GM18502 (cell line): ENCODE data around the gene EEF1AKMT3.

Experiments used
- ATAC-seq: cut with Tn5 transposase; IDR thresholded peaks from one replicate; pipeline ENCODE4 v1.9.1; 2021; ENCODE audit warnings: mild to moderate bottlenecking; ENCODE audit not compliant: unreplicated experiment, poor library complexity

The EEF1AKMT3 gene

DNA sequence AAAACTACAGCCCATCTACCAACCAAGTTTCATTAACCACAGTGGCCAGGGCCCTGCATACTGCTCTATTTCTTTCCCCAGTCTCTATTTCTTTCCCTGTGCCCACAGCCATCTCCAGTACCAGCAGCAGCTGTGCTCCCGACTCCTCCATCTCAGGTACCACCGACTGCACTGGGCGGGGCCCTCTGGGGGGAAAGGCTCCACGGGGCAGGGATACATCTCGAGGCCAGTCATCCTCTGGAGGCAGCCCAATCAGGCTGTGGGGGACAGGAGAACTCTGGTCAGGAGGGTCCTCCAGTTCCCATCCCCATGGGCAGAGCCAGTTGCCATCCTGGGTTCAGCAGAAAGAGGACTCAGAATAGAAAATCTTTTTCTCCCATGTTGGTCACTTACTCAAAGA is 23.4 kb upstream of the EEF1AKMT3 start:
- no peak for ATAC-seq

DNA sequence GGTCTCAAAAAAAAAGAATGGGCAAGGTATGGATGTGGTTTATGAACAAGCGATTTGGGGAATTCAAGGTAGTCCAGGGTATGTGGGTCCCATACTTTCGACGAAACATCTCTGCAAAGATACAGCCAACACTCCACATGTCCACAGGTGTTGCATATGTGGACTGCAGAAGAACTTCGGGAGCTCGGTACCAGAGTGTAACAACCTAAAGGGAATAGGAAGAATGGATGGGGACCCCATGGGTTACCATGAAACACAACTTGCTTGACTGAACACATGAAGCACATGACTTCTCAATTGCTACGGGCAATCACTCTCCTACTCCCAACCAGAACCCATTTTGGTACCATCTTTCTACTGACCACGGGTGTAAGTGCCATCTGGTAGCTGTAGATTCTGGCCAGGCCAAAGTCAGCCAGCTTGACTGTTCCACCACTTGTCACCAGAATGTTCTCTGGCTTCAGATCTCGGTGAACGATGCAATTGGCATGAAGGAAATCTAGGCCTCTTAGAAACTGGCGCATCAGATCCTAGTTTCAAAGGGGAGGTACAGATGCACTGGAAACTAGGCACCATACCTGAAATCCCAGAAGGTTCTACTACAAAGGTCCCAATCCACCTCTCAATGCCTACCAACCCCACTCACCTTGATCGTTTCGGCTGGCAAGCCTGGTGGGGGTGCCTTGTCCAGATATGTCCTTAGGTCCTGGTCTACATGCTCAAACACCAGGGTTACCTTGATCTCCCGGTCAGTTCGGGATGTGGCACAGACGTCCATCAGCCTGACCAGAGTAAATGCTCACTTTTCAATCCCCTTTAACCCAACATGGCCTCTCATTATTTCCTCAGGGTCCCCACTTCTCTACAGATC is 21.6 kb upstream of the EEF1AKMT3 start:
- no peak for ATAC-seq

DNA sequence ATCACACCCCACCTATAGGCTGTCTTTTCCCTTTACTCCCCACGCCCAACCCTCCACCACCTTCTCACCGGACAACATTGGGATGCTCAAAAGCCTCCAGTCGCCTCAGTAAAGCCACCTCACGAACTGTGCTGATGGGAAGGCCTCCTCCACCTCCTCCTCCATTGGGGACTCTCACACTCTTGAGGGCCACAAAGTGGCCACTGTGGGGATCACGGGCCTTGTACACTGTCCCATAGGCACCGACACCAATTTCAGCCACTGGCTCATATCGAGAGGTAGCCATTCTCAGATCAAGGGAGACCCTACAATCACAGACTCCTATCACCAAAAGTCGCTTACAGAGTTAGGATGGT is 21.0 kb upstream of the EEF1AKMT3 start:
- ATAC-seq, result no peak

DNA sequence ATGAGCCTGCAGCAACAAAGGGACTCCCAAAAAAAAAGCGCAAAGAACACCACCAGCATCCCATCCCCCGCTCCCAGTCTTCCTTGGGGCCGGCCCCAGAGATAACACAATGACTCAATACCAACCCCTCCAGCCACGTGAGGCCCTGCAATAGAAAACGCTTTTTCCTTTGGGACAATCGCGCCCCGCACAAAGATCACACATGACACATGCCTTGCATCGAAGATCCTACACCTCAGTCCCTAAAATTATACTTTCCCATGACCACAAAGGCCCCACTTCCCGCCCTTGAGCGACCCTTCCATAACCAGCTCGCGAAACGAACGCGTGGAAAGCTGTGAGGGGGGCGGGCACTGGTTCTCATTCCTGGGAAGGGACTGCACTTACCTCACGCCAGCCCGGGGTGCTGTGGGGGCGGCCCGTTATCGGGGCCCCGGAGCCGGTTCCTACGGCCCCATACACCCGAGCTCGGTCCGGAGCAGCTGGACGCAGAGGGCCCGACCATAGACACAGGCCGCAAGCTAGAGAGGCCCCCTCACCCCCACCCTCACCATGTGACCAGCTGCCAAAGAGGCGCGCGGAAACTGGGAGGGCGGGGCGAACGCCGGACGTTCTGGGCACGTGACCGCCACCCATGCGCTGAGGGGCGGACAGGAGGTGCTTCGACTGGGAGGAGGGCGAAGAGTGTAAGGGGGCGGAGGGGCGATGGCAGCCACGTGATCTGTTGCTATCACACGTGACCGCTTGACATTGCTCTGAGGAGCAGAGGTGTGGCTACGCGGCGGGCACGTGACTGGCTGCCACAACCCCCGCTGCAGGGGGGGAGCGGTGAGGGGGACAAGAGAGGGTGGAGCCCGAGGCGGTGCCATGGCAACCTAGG is 20.4 kb upstream of the EEF1AKMT3 start, which contains the start of gene CDK4:
TSS of gene CDK4 (minus strand) at position 523 of the 880 bp plus-strand sequence. CDS start 593 bp downstream, outside the sequence.
- ATAC-seq, result peak; percentile 67

DNA sequence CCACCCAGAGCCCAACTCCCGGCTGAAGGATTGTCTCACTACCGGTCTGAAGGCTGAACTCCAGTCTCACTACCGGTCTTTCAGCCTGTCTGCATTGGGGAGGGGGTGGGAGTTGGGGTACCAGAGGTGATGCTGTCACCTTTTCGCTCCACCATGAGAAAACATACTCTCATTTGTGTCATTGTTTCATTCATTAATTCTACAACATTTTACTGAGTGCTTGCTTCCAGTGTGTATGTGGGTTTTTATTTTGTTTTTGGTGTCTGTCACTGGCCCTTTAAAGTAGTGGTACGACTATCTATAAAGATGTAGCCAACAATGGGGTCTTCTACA is 19.8 kb upstream of the EEF1AKMT3 start:
- ATAC-seq, result no peak

DNA sequence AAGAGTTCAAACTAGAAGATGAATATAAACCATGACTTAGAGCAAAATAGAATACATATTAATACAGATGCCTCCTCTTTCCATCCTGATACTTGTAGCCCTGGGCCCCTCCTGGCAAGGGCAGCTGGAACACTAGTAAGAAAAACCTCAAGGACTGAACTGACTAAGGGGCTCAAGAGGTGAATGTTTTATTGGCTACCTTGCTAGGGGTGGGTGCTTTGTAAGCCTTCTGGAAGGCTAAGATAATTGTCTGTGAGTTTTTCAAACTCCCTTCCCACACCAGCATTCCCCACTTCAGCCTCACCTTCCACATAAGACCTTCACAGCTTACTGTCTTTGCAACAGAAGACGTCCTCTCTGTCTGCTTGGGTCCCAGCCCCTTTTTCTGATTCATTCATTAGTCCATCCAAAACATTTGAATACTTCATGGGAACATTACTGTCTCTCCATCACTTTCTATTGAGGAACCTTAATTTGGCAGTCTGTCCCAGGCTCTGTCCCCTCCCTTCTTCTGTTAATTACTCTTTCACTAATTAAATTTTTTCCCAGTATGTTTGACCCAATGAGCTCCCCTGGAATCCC is 18.6 kb upstream of the EEF1AKMT3 start:
- no peak for ATAC-seq

DNA sequence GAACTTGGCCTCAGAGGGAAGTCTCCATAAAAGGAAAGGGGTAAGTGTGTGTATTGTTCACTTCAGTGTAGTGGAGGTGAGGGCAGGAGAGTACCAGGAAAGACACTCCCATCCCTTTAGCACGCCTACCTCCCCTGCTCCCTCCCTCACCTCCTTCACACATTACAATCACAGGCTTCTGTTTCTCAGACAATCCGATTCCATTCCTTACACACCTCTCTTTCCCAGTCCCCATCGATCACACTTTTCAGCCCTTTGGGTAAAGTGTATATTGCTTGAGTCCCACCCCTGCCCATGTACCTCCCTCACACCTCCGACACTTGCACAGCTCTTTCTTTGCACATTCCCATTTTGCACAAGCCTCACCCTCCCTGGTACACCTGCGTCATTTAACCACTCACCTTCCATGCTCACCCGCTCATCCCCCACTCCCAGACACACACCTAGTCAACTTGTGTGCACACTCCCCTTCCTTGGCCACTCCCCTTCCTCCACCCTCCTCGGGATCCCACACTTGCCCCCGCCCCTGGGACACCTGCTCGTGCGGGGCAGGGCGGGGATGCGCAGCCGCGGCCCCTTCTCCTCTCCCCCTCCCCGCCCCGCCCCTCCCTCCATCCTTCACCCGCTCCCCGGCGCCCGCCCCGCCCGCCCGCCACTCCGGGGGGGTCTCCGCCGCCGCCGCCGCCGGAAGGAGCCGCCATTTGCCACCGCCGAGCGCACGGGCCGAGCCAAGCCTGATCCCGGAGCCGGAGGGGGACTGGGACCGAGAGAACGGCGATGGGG is 17.8 kb upstream of the EEF1AKMT3 start, which contains the start of gene MARCHF9:
TSS of gene MARCHF9 (plus strand) at position 693 of the 783 bp plus-strand sequence. CDS start 426 bp downstream, outside the sequence.
- ATAC-seq, result peak; percentile 45

DNA sequence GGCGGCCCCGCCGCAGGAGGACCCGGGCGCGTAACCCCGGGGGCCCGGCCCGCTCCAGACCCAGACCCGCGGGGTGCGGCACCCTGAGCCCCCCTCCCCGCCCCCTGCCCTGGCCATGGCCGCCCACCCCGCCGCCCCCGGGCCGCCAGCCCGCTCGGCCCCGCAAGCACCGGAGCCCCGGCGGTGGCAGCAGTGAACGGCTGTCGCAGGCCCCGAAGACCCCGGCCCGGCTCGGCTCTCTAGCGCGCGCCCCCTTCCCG is 17.3 kb upstream of the EEF1AKMT3 start:
- no peak for ATAC-seq

DNA sequence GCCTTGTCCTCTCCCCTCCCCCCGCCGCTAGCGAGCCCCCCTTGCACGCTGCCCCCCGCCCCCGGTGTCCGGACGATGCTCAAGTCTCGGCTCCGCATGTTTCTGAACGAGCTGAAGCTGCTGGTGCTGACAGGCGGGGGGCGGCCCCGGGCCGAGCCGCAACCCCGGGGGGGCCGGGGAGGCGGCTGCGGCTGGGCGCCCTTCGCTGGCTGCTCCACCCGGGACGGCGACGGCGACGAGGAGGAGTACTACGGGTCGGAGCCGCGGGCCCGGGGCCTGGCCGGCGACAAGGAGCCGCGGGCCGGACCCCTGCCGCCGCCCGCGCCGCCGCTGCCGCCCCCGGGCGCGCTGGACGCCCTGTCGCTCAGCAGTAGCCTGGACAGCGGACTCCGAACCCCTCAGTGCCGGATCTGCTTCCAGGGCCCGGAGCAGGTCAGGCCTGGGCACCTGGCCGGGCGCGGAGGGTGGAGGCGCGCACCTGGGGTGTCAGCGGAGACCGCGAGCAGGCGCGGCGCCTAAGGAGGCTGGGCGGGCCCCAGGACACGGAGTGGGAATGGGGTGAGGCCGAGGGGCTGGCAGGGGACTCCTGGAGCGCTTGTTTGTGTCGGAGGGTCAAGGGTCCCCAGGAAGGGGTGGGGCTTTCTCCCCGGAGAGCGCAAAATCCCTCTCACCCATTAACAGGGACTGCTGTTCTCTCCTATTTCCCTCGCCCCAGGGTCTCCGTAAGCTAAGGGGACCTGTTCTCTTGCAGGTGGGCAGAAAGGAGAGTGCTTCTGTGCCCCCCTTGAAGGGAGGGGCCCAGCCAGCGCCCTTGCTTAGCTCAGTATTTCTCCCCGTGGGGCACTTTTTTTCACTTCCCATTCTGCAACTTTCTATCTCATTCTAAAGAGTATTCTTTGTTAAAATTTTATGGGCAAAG is 16.7 kb upstream of the EEF1AKMT3 start:
- ATAC-seq, result no peak

DNA sequence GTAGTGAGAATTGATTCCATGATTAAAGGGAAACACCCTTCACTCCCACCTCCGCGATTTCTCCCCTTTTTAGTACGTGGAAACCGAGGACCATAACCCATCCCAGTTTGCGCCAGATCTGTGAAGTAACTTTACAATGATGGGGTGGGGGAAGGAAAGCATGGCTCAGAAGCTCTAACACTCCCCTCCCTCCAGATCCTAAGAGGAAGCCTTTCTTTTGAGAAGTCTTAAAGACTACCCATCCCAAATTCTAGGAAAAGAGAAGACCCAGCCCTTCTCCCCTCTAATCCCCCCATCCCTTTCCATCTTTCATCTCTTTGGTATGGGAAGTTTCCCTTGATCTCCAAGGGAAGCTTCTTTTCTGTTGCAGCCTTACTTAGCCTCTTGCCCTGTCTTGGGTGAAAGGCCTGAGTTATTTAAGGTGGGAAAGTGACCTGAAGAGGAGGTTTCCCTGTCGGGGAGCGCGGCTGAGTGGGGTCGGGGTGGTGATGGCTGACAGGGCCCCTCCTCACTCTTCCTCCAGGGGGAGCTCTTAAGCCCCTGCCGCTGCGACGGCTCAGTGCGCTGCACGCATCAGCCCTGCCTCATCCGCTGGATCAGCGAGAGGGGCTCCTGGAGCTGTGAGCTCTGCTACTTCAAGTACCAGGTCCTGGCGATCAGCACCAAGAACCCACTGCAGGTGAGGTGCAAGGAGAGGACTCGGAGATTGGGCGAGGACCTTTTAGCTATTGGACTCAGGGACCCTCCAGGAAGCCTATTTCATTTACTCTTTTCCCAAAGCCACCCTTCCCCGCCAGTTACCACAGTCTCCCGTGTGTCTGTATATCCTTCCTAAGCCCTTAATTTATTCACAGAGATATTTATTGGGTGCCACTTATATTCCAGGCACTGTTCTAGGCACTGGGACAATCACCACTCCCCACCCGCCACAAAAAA is 15.7 kb upstream of the EEF1AKMT3 start:
- ATAC-seq, result peak; percentile 27

DNA sequence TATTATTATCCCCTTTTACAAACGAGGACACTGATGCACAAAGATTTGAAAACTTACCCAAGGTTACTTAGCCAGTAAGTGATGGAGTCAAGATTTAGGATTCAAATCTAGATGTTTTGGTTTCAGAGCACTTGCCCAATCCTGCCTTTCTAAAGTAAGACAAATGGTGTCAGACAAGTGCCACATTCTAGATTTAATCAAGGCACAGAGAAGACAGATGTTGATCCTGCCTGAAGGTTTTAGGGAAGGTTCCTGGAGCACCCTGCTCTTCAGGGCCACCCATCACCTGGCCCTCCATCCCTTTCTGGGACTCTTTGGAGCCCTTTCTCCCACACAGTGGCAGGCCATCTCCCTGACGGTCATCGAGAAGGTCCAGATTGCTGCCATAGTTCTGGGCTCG is 14.6 kb upstream of the EEF1AKMT3 start:
- no peak for ATAC-seq

DNA sequence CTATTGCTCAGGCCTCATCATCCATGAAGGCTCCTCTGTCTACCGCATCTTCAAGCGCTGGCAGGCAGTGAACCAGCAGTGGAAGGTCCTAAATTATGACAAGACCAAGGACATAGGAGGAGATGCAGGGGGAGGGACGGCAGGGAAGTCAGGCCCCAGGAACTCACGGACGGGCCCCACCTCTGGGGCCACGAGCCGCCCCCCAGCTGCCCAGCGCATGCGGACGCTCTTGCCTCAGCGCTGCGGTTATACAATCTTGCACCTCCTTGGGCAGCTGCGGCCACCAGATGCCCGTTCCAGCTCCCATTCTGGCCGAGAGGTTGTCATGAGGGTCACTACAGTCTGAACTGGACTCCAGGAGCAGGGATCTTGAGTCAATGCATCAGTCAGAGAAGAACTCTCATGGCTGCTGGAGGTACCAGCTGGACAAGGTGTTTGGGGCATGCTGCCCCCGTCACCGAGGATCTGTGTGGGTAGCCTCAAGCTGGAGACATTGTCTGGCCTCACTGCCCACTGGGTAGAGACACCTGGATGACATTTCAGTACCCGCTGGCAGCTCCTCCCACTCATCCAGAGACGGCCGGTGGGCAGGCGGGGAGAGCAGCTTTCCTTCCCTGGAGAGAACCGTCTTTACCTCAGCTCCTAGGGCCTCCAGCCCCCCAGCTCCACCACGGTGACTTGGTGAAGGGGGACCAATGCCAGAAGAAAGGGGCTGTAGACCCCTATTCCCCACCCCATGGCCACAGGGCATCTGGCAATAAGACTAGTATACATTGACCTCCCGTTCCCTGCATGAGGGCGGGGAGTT is 13.7 kb upstream of the EEF1AKMT3 start:
- no peak for ATAC-seq

DNA sequence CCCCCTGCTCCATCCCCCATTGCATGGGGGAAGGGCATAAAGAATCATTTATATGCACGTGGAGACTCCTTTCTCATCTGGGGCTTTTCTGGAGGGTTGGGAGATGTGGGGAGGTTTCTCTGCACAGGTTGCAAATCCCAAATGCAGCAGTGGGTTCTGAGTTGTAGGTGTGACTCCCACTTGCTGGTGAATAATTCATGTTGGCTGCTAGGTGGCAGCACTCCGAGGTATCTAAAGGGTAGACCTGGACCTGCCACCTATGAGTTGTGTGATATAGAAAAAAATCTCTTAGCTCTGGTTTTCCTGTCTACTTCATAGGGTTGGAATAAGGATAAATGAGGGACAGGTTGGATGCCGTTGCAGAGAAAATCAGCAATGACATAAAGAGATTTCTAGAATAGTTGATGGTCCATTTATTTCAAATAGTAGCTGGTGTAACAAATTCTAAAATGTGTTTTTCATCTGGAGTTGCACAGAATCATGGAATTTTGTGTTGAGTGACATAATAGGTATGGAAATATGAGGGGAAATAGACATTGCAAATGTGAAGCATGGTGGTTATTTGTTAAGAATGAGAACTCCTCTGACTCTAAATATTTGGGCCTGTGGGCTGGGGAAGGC is 12.9 kb upstream of the EEF1AKMT3 start:
- ATAC-seq, result no peak

DNA sequence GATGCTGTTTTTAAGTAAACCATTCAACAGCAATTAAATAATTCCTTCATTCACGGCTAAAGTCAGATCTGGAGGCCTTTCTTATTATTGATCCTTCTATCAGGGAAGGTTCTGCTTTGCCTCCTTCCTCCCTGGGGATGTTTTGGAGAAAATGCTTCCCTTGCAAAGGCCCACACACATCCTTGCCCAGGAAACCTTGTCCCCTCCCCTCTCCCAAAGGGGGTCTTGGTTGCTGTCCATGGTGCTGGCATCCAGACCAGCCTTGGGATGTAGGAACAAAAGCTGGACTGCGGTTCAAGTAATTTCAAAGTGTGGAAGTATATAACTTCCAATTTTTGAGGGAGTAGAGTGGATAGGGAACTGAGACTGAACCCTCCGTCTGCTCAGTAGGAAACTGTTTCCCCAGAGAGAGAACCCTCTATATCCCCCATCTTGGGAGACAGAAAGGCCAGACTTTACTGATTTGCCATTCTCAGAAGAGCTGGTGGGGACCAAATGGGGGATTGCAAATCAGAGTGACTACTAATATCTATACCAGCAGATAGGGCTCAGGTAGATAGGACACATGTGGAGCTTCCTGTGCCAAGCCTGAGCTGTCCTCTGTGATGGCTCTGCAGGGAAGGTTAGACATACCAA is 11.9 kb upstream of the EEF1AKMT3 start:
- ATAC-seq, result no peak

DNA sequence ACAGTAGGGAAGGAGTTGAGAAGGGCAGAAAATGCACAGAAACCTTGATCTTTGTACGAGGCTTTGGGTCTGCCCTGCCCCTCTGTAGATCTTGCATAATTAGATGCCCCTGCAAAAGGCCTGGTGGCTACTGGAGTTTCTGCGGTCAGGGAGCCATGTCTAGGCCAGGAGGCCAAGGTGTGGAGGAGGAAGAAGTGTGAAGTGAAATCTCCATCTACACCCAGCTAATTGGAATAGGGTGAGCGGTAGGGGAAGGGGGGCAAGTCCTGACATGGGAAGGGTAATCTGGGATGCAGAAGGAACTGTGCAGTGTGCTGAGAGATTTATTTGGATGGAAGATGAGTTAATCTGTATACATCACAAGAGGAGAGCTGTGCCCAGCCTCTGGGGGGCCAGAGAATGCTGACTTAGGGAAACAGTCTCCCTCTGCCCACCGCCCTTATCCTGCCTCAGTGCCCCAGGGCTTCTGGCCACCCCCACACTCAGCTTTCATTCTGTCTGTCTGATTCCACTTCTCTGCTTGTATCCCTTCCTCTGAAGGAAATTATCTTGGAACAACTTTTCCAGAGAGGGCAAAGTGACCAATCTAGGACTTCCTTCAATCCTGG is 10.9 kb upstream of the EEF1AKMT3 start:
- no peak for ATAC-seq

DNA sequence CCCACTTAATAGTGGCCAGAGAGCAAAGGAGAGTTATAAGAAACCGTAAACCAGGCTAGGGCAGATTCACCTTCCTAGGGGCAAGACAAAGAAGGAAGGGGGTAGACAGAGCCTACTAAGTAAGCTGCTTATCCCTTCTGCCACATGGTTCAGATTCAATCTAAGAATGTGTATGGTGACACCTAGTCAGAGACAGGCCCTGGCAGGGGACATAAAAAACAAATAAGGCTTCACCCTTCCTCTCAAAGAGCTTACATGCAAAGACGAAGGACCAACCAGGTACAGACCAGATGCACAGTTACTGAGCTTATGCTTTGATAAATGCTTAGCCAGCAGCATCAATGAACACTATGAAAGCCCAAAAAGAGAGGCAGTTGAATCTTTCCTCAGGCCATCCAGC is 10.0 kb upstream of the EEF1AKMT3 start:
- ATAC-seq, result no peak
